ENCODE measurements around the gene TMEM88. TPM values are rescaled to one million over a fixed set of nuclear protein-coding genes. Genes with fewer than 3 reads are reported as not detected.
A peak's percentile ranks its signal among the peaks of the same experiment; 100 is the strongest.

The TMEM88 gene
- total and polyA plus RNA-seq, 2 donors (not counting 1 experiment from before 2014, with no cell fraction given): 5.1 to 9.5 TPM

GRCh38 chr17:7857713-7858521, 3.1 kb downstream of the TMEM88 start, which contains the start of gene CYB5D1:
Gene CYB5D1 (plus strand): TSS chr17:7858003. CDS start chr17:7858135, 132 bp downstream.
- Histone ChIP-seq H3K27ac (ENCODE audit: low read length in 2 of 2) (peak within 1 kb of the TSS; percentile 85 to 90), H4K20me1 (ENCODE audit: control insufficient read depth, insufficient read depth, low read length, poor library complexity, severe bottlenecking) (peaks cover 12% of the 10 kb centered on the region), H3K4me2 (replicated peaks; ENCODE audit: low read depth, low read length, poor library complexity, severe bottlenecking) (peak within 1 kb of the TSS; percentile 83), H3K9ac (ENCODE audit: low read length) (peak within 1 kb of the TSS; percentile 82), H3K36me3 (replicated peaks in 1 of 2; ENCODE audit: control extremely low read depth in 1 of 2, control insufficient read depth in 1 of 2, extremely low read depth in 1 of 2, insufficient read depth in 2 of 2, low read length in 1 of 2) (peaks cover 0 to 3% of the 10 kb centered on the region in 2 experiments), H3K9me3 (ENCODE audit: control extremely low read depth in 1 of 3, control insufficient read depth in 2 of 3, insufficient read depth in 1 of 3, low read length in 2 of 3) (no peaks in the 10 kb centered on the region), H3K79me2 (ENCODE audit: control insufficient read depth, insufficient read depth, low read length) (peaks cover 9% of the 10 kb centered on the region), H2AFZ (ENCODE audit: insufficient read depth, low read depth, low read length, poor library complexity, severe bottlenecking) (peak within 1 kb of the TSS; percentile 87), H3K27me3 (replicated peaks in 1 of 4; ENCODE audit: control extremely low read depth in 1 of 4, control insufficient read depth in 3 of 4, insufficient read depth in 4 of 4, low read length in 3 of 4) (no peaks in the 10 kb centered on the region), H3K4me1 (ENCODE audit: control insufficient read depth in 2 of 2, insufficient read depth in 2 of 2, low read length in 2 of 2) (peaks cover 20 to 31% of the 10 kb centered on the region in 2 donors), H3K4me3 (ENCODE audit: control extremely low read depth in 1 of 5, extremely low read depth in 1 of 5, insufficient read depth in 1 of 5, low read depth in 2 of 5, low read length in 4 of 5) (peak within 1 kb of the TSS; percentile 57 to 92 (median 85))
- CTCF ChIA-PET: interaction anchor here (0.6 to 2.6 kb wide), 24 partner anchors 13 to 252 kb away, joined by 3 to 53 read pairs (median 4); partner anchors contain the start of genes CNTROB, KDM6B, TP53 and TRAPPC1
- peak; percentile 97 for DNase-seq
- intact Hi-C loops (cut with micrococcal nuclease): loop anchor here (1.0 to 5.0 kb wide), 9 partner anchors 14 to 606 kb away; partner anchors contain the start of genes CHD3, CNTROB, CTDNEP1 and ELP5
- ATAC-seq (ENCODE audit: low read depth): peak; percentile 54
- Mint-ChIP-seq H3K27ac (peak within 1 kb of the TSS; percentile 66), H3K4me3 (no peak within 1 kb of the TSS), H3K9me3 (ENCODE audit: insufficient read depth) (no peaks in the 10 kb centered on the region), H3K27me3 (no peaks in the 10 kb centered on the region), H3K4me1 (peaks cover 5% of the 10 kb centered on the region)
- POLR2A ChIA-PET: interaction anchor here (0.9 to 1.7 kb wide), 11 partner anchors 13 to 390 kb away, joined by 3 to 21 read pairs (median 5); partner anchors contain the start of genes CNTROB, CTC1, KDM6B and RNF227
- TF ChIP-seq CTCF (IDR thresholded peaks at IDR 0.05) (no peak), EZH2 (IDR thresholded peaks at IDR 0.05; ENCODE audit: borderline replicate concordance, insufficient read depth, low read depth, low read length, poor library complexity, severe bottlenecking) (no peak)
- WGBS (ENCODE audit: insufficient coverage): 11% methylated on average over 48 of the region's 48 CpGs
